SH-SY5Y (cell line): ENCODE results near the gene GDPD1.
A peak's percentile ranks its signal among the peaks of the same experiment; 100 is the strongest.

Source experiments
- GATA2 ChIP-seq: IDR thresholded peaks from 2 replicates; pipeline ENCODE4 v1.6.1; 2011; ENCODE audit warnings: mild to moderate bottlenecking, low read depth, low read length
- GATA3 ChIP-seq: IDR thresholded peaks from 2 replicates; pipeline ENCODE4 v1.6.1; 2011; ENCODE audit warnings: low read depth, mild to moderate bottlenecking, low read length, moderate library complexity

The GDPD1 gene

DNA sequence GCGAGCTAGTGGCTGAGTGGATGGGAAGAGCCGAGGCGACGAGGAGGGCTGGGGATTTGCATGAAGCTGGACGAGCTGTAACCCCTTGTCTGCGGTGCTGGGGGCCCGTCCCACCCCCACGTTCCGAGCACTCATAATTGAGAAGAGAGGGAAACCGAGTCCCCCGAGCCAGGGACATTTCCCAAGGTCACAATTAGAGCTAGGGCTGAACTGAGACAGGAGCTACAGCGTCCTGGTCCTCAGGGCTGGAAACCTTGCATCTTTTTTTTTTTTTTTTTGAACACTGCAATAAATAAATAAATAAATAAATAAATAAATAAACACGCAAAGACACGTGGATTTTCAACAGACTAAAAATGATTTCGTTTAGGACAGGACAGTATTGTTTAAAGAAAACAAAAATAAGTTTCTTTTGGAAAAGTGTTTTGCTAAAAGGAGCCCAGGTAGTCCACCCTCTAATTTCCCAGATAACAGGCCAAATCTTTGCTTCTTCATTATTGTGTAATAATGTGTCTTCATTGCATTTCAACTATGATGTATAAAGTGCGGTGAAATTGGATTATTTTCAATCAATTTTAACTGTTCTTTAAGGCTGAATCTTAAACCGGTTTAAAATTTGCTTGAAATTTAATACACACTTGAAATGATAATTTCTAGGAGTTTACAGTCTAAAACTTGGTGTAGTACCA, 992 bp downstream of the GDPD1 start:
- no peak for TF ChIP-seq GATA3
- no peak for TF ChIP-seq GATA2

DNA sequence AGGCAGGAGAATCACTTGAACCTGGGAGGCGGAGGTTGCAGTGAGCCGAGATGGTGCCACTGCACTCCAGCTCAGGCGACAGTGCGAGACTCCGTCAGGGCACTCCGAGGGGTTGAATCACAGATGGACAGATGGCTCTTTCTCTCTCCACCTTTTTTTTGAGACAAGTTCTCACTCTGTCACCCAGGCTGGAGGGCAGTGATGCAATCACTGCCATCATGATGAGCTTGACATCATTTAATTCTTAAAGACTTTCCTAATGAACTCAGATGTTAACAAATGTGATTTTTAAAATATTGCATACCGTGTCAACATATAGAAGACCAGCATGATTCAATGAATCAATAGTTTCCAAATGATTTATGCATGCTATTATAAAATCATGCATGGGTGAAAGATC, 3.5 kb downstream of the GDPD1 start:
- TF ChIP-seq GATA2: no peak
- TF ChIP-seq GATA3: no peak

DNA sequence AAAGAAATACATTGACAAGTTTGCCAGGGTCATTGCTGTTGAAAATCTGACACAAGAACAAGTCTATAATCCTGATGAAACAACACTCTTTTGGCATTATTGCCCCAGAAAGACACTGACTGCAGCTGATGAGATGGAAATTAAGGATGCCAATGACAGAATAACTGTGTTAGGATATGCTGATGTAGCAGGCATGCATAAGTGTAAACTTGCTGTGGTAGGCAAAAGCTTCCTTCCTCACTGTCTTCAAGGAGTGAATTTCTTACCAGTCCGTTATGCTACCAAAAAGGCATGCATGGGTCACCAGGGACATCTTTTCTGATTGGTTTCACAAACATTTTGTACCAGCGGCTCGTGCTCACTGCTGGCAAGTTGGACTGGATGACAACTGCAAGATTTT, 10.5 kb downstream of the GDPD1 start:
- no peak for TF ChIP-seq GATA2
- no peak for TF ChIP-seq GATA3

GRCh38 chr17:59234631-59235030, 14.3 kb downstream of the GDPD1 start:
- TF ChIP-seq GATA2 (no peak), GATA3 (no peak)

DNA sequence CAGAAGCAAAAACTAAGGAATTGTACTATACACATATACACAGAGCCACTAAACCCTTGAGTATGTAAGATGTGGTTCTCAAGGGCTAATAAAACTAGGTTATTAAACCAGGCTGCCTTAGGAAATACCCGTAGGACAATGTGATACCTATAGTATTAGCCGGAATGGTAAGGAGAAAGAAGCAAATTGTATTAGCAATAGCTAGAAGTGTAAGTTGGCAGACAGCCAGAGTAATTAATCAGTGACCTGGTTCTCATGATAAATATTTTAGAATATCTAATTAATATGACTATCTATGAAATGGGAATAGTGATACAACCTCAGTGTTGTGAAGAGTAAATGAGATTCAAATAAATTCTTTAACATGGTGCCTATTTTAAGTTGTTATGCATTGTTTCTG, 18.6 kb downstream of the GDPD1 start:
- TF ChIP-seq GATA2: no peak
- TF ChIP-seq GATA3: no peak

GRCh38 chr17:59244081-59244480, 23.8 kb downstream of the GDPD1 start:
- TF ChIP-seq GATA2: no peak
- no peak for TF ChIP-seq GATA3

- no peak for TF ChIP-seq GATA3
- no peak for TF ChIP-seq GATA2
Observed at GRCh38 chr17:59254742-59255141, 34.4 kb downstream of the GDPD1 start.

DNA sequence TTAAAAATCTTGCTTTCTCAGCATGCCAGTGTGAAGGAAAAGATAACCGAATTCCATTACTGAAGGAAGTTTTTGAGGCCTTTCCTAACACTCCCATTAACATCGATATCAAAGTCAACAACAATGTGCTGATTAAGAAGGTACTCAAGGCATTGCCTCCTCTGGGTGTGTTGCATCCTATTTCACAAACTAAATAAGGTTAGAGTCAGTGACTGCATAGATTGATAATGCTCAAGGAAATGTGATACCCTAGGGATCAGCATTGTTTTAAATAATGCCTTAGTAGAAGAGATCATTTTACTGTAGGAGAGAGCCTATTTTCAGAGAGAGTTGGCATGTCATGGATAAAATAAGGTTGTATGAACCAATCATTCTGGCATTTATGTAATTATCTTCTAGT, 36.8 kb downstream of the GDPD1 start:
- no peak for TF ChIP-seq GATA2
- TF ChIP-seq GATA3: no peak

GRCh38 chr17:59260722-59261121, 40.4 kb downstream of the GDPD1 start:
- TF ChIP-seq GATA2 (no peak), GATA3 (no peak)

- TF ChIP-seq GATA2 (no peak), GATA3 (no peak)
Observed at GRCh38 chr17:59266745-59267144, 46.4 kb downstream of the GDPD1 start.

DNA sequence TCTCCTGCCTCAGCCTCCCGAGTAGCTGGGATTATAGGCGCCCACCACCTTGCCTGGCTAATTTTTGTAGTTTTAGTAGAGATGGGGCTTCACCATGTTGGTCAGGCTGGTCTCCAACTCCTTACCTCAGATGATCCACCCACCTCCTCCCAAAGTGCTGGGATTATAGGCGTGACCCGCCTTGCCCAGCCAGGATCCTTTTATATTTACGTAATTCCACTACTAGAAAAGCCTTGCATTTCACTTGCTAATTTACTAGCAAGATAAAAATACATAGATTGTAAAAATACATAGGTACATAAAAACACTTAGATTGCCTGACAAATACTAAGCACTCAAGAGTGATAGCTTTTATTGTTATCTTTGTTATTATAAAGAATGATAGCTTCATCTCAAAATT, 47.5 kb downstream of the GDPD1 start:
- TF ChIP-seq GATA2: no peak
- TF ChIP-seq GATA3: no peak

DNA sequence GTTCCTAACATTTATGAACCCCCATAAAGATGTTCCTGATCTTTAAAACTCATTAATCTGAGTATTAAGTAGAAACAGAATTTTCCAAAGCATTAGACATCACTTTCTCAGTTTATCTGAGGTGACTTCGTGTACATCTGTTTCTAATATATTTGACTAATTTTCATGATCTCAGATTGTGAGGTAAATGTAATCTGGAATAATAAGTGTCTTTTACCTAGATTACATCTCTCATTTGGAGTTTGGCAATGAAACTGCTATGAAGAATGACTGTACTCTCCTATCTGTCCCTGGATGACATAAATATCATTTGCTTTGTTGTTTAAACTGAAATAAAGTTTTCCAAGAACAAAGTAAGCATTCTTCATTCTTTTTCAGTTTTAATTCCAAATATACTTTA, 55.3 kb downstream of the GDPD1 start:
- TF ChIP-seq GATA2: no peak
- TF ChIP-seq GATA3: no peak; the same call in 1 of the 2 replicates

GRCh38 chr17:59277031-59277430, 56.7 kb downstream of the GDPD1 start:
- TF ChIP-seq GATA3 (peak; percentile 43; the same call in 1 of the 2 replicates), GATA2 (no peak; the same call in 1 of the 2 replicates)

- no peak for TF ChIP-seq GATA2
- TF ChIP-seq GATA3: no peak
Observed at GRCh38 chr17:59278406-59278805, 58.1 kb downstream of the GDPD1 start.

- no peak for TF ChIP-seq GATA3
- no peak for TF ChIP-seq GATA2
Observed at GRCh38 chr17:59284317-59284716, 64.0 kb downstream of the GDPD1 start.

DNA sequence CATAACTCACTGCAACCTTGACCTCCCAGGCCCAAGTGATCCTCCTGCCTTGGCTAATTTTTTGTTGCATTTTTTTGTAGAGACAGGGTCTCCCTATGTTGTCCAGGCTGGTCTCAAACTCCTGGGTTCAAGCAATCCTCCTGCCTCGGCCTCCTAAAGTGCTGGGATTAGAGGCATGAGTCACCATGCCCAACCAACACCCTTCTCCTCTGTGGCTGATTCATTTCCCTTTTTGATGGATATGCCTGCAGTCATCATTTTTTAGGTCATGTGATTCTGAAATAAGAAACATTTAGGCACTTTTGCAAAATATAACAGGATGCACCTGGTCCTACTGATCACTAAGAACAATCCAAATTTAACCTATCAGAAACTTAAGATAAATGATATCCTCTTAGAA, 67.1 kb downstream of the GDPD1 start:
- TF ChIP-seq GATA2 (no peak), GATA3 (no peak)
